ENCODE results near the gene ABL1. TPM values are rescaled to one million over a fixed set of nuclear protein-coding genes. Genes with fewer than 3 reads are reported as not detected.

ABL1 gene
- polyA plus RNA-seq, 1 of the 3 experiments (the other 2 are of a cell fraction), result 24.6 TPM

DNA sequence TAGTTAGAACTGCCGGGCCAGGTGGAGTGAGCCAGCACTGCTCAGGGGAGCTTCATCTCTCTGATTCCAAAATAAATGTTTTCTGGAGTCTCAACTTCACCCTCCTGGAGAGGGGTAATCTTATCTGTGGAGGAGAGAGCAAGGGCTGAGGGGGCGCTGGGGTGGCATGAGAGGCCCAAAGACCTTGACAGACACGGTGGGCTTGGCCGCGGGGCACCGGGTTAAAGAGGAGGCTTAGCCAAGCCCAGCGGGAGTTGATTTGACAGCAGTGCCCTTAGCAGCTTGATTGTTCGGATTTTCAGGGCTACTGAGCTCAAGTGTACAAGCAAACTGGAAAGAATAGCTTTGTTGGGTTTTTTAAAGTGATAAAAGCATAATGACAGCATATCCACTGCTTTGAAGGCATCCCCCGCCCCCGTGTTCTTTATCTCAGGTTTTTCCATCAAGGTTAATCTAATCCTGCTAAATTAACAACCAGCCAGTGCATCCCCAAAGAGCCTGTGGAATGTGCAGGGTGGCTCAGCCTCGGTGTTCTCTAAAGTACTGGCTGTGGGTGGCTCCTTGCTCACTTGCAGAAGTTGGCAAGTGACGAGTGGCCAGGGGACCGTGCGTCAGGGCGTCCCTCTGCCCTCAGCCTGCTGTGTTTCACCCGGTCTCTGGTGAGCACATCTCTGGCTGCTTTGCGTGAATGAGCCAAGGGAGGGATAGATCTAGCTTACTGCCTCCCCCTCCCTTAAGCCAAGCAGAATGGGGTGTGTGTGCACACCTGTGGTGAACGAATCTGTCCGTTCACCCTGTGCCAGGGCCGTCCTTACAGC lies 56.0 kb downstream of the ABL1 start:
- Histone ChIP-seq H3F3A (replicated peaks; ENCODE audit: insufficient read depth) (peaks cover 9% of the 10 kb centered on the region), H3K4me3 (ENCODE audit: low read depth in 2 of 2, low read length in 1 of 2) (no peak overlapping the region), H2AFZ (ENCODE audit: low read depth) (no peak overlapping the region), H3K4me2 (no peak overlapping the region), H3K9ac (no peak overlapping the region), H3K9me2 (no peaks in the 10 kb centered on the region), H3K79me2 (ENCODE audit: insufficient read depth) (peaks cover 7% of the 10 kb centered on the region; the same call in 1 of the 2 replicates), H3K27ac (ENCODE audit: low read depth in 2 of 2, low read length in 1 of 2) (no peak overlapping the region; a peak in 1 of 4 replicates), H3K36me3 (replicated peaks in 1 of 2; ENCODE audit: control insufficient read depth in 1 of 2, insufficient read depth in 2 of 2, low read length in 1 of 2) (peaks cover 33 to 71% of the 10 kb centered on the region in 2 experiments), H3K9me3 (no peaks in the 10 kb centered on the region), H4K20me1 (ENCODE audit: insufficient read depth) (peaks cover 59% of the 10 kb centered on the region), H3K27me3 (ENCODE audit: insufficient read depth) (no peaks in the 10 kb centered on the region), H3K4me1 (ENCODE audit: control insufficient read depth in 1 of 2, insufficient read depth in 2 of 2, low read depth in 1 of 2, low read length in 1 of 2) (no peaks in the 10 kb centered on the region; a peak in 1 of 4 replicates)
- TF ChIP-seq FOXJ3 (CRISPR knock-in tag; IDR thresholded peaks at IDR 0.05), result no peak
- TF ChIP-seq GABPA (IDR thresholded peaks at IDR 0.05; ENCODE audit: low read depth), result no peak
- no peak for TF ChIP-seq RFX5 (IDR thresholded peaks at IDR 0.05; ENCODE audit: low read length)
- TF ChIP-seq EZH2phosphoT487 (IDR thresholded peaks at IDR 0.05; ENCODE audit: borderline replicate concordance, low read depth), result no peak
- ChIA-PET POLR2A (no interaction called here), CTCF (interaction anchor here (1.0 to 4.1 kb wide), 10 partner anchors 10 to 185 kb away, joined by 3 to 19 read pairs (median 4); no protein-coding TSS in a partner anchor)
- DNase-seq, result peak; percentile 21
- WGBS (ENCODE audit: low lambda C conversion rate), result 91% methylated on average over 17 of the region's 20 CpGs

DNA sequence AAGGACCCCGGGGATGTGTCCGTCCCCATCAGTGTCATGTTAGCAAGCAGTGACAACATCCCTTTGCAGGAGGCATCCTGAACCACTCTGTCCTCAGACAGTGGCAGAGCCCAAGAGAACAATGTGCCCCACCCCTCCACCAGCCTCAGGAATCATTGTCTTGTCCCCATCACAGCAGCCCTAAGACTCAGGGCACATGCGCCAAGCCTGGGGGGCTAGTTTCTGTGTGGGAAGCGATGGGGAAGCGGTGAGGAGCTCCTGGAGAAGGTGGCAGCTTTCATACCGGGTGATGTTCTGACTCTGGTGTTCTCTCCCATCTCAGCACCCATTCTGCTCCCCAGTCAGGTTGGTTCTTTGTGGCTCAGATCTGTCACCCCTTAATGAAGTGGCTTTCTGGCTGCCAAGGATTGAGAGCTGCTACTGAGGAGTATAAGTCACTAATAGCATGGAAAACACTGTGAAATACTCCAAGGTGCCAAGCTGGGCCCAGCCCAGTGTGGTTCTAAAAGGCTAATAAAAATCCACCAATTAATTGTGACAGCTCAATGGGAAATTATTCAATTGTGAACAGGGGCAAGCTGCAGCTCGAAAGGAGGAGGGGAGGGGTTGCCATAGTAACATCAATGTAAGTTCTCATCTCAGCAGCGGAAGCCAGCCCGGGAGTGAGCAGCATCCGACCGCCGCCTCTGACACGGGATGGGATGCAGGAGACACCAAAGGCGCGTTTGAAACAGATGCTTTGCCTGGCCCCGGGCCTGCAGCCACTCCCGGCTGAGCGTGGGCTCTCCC lies 56.8 kb downstream of the ABL1 start:
- Histone ChIP-seq H3K4me2 (no peak overlapping the region), H3K9ac (no peak overlapping the region), H3K27me3 (ENCODE audit: insufficient read depth) (no peaks in the 10 kb centered on the region), H3F3A (replicated peaks; ENCODE audit: insufficient read depth) (peaks cover 9% of the 10 kb centered on the region), H3K27ac (ENCODE audit: low read depth in 2 of 2, low read length in 1 of 2) (no peak overlapping the region; a peak in 1 of 4 replicates), H2AFZ (ENCODE audit: low read depth) (no peak overlapping the region), H4K20me1 (ENCODE audit: insufficient read depth) (peaks cover 51% of the 10 kb centered on the region), H3K79me2 (ENCODE audit: insufficient read depth) (no peaks in the 10 kb centered on the region), H3K36me3 (replicated peaks in 1 of 2; ENCODE audit: control insufficient read depth in 1 of 2, insufficient read depth in 2 of 2, low read length in 1 of 2) (peaks cover 30 to 63% of the 10 kb centered on the region in 2 experiments), H3K9me3 (no peaks in the 10 kb centered on the region), H3K4me3 (ENCODE audit: low read depth in 2 of 2, low read length in 1 of 2) (no peak overlapping the region), H3K9me2 (no peaks in the 10 kb centered on the region), H3K4me1 (ENCODE audit: control insufficient read depth in 1 of 2, insufficient read depth in 2 of 2, low read depth in 1 of 2, low read length in 1 of 2) (no peaks in the 10 kb centered on the region; a peak in 1 of 4 replicates)
- 95% methylated on average over 16 of the region's 18 CpGs for WGBS (ENCODE audit: low lambda C conversion rate)
- TF ChIP-seq POLR2AphosphoS5 (IDR thresholded peaks at IDR 0.05; ENCODE audit: low read depth, low read length) (no peak), CHD2 (IDR thresholded peaks at IDR 0.05; ENCODE audit: low read length, partially characterized antibody) (no peak), TEAD4 (IDR thresholded peaks at IDR 0.05; ENCODE audit: borderline replicate concordance, insufficient read depth) (no peak), MEF2A (IDR thresholded peaks at IDR 0.05; ENCODE audit: borderline replicate concordance, low read depth) (no peak), MXI1 (IDR thresholded peaks at IDR 0.05; ENCODE audit: low read depth, low read length) (no peak), TCF12 (IDR thresholded peaks at IDR 0.05) (no peak), RFX5 (IDR thresholded peaks at IDR 0.05; ENCODE audit: low read length) (no peak), TAF1 (IDR thresholded peaks at IDR 0.05; ENCODE audit: borderline replicate concordance, low read depth, low read length) (no peak), GABPA (IDR thresholded peaks at IDR 0.05; ENCODE audit: low read depth) (no peak), NRF1 (IDR thresholded peaks at IDR 0.05; ENCODE audit: low read depth, low read length) (no peak), EZH2phosphoT487 (IDR thresholded peaks at IDR 0.05; ENCODE audit: borderline replicate concordance, low read depth) (no peak), NFIC (IDR thresholded peaks at IDR 0.05; ENCODE audit: borderline replicate concordance) (no peak), RAD21 (IDR thresholded peaks at IDR 0.05; ENCODE audit: low read length) (no peak), FOXJ3 (CRISPR knock-in tag; IDR thresholded peaks at IDR 0.05) (no peak), FOXM1 (IDR thresholded peaks at IDR 0.05; ENCODE audit: low read depth) (no peak), RCOR1 (IDR thresholded peaks at IDR 0.05; ENCODE audit: low read length) (no peak)
- TF ChIP-seq, protein P1, sequence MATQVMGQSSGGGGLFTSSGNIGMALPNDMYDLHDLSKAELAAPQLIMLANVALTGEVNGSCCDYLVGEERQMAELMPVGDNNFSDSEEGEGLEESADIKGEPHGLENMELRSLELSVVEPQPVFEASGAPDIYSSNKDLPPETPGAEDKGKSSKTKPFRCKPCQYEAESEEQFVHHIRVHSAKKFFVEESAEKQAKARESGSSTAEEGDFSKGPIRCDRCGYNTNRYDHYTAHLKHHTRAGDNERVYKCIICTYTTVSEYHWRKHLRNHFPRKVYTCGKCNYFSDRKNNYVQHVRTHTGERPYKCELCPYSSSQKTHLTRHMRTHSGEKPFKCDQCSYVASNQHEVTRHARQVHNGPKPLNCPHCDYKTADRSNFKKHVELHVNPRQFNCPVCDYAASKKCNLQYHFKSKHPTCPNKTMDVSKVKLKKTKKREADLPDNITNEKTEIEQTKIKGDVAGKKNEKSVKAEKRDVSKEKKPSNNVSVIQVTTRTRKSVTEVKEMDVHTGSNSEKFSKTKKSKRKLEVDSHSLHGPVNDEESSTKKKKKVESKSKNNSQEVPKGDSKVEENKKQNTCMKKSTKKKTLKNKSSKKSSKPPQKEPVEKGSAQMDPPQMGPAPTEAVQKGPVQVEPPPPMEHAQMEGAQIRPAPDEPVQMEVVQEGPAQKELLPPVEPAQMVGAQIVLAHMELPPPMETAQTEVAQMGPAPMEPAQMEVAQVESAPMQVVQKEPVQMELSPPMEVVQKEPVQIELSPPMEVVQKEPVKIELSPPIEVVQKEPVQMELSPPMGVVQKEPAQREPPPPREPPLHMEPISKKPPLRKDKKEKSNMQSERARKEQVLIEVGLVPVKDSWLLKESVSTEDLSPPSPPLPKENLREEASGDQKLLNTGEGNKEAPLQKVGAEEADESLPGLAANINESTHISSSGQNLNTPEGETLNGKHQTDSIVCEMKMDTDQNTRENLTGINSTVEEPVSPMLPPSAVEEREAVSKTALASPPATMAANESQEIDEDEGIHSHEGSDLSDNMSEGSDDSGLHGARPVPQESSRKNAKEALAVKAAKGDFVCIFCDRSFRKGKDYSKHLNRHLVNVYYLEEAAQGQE (IDR thresholded peaks at IDR 0.05; ENCODE audit: low read depth, low read length), result no peak
- TF ChIP-seq, protein P2, sequence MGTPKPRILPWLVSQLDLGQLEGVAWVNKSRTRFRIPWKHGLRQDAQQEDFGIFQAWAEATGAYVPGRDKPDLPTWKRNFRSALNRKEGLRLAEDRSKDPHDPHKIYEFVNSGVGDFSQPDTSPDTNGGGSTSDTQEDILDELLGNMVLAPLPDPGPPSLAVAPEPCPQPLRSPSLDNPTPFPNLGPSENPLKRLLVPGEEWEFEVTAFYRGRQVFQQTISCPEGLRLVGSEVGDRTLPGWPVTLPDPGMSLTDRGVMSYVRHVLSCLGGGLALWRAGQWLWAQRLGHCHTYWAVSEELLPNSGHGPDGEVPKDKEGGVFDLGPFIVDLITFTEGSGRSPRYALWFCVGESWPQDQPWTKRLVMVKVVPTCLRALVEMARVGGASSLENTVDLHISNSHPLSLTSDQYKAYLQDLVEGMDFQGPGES (IDR thresholded peaks at IDR 0.05; ENCODE audit: low read depth, low read length), result no peak
- CTCF ChIA-PET, result interaction anchor here (0.8 to 4.1 kb wide), 4 partner anchors 17 to 154 kb away, joined by 3 to 19 read pairs (median 7); no protein-coding TSS in a partner anchor
- POLR2A ChIA-PET, result no interaction called here
- DNase-seq, result peak; percentile 17

Data from SK-N-SH (cell line).